ENCODE measurements around the gene UBE2Q2.
"Not testable (repeated sequence)": the region's sequence is repeated elsewhere in the genome, so short reads cannot be mapped to it uniquely, and the experiment has no call there.

- TF ChIP-seq BHLHE40 (IDR thresholded peaks at IDR 0.05; ENCODE audit: borderline replicate concordance); FOXM1 (IDR thresholded peaks at IDR 0.05; ENCODE audit: borderline replicate concordance); TARDBP (IDR thresholded peaks at IDR 0.05); SP1 (IDR thresholded peaks at IDR 0.05); HDGF (IDR thresholded peaks at IDR 0.05; ENCODE audit: borderline replicate concordance); FOXA1 (IDR thresholded peaks at IDR 0.05); FOXK2 (IDR thresholded peaks at IDR 0.05); ELF4 (IDR thresholded peaks at IDR 0.05); ARNT (IDR thresholded peaks at IDR 0.05): not testable (repeated sequence)
- TF ChIP-seq, protein P1, sequence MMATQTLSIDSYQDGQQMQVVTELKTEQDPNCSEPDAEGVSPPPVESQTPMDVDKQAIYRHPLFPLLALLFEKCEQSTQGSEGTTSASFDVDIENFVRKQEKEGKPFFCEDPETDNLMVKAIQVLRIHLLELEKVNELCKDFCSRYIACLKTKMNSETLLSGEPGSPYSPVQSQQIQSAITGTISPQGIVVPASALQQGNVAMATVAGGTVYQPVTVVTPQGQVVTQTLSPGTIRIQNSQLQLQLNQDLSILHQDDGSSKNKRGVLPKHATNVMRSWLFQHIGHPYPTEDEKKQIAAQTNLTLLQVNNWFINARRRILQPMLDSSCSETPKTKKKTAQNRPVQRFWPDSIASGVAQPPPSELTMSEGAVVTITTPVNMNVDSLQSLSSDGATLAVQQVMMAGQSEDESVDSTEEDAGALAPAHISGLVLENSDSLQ (IDR thresholded peaks at IDR 0.05), result not testable (repeated sequence)
Observed at GRCh38 chr15:75871589-75871988, 28.3 kb downstream of the UBE2Q2 start.
